ENCODE results near the gene IPCEF1.

The IPCEF1 gene

DNA sequence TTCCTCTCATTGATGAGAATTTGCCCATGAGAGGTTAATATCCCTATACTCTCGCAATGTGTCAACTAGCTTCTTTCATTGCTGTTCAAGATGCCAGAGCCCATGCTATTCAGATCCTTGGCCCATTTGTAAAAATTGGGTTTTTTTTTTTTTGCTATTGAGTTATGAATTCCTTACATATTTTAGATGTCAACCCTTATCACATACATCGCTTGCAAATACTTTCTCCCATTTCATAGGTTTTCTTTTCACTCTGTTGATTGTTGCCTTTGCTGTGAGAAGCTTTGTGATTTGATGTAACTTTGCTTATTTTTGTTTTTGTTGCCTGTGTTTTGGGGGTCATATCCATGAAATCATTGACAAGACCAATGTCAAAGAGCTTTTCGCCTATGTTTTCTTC lies 32.2 kb upstream of the IPCEF1 start:
- Histone ChIP-seq H3K27me3 (replicated peaks; ENCODE audit: control insufficient read depth, insufficient read depth, low read length) (no peaks in the 10 kb centered on the region), H3K36me3 (ENCODE audit: control insufficient read depth, insufficient read depth, low read length) (no peaks in the 10 kb centered on the region), H3K4me3 (replicated peaks; ENCODE audit: low read depth, low read length) (no peak overlapping the region)
- DNase-seq (ENCODE audit: extremely low read depth, insufficient read length), result no peak
- TF ChIP-seq, protein P1, sequence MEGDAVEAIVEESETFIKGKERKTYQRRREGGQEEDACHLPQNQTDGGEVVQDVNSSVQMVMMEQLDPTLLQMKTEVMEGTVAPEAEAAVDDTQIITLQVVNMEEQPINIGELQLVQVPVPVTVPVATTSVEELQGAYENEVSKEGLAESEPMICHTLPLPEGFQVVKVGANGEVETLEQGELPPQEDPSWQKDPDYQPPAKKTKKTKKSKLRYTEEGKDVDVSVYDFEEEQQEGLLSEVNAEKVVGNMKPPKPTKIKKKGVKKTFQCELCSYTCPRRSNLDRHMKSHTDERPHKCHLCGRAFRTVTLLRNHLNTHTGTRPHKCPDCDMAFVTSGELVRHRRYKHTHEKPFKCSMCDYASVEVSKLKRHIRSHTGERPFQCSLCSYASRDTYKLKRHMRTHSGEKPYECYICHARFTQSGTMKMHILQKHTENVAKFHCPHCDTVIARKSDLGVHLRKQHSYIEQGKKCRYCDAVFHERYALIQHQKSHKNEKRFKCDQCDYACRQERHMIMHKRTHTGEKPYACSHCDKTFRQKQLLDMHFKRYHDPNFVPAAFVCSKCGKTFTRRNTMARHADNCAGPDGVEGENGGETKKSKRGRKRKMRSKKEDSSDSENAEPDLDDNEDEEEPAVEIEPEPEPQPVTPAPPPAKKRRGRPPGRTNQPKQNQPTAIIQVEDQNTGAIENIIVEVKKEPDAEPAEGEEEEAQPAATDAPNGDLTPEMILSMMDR (IDR thresholded peaks at IDR 0.05; ENCODE audit: insufficient read depth, low read length, poor library complexity, severe bottlenecking), result no peak

GRCh38 chr6:154386848-154387717 lies 30.5 kb upstream of the IPCEF1 start:
- no peak for DNase-seq (ENCODE audit: extremely low read depth, insufficient read length)
- TF ChIP-seq, protein P1 (IDR thresholded peaks at IDR 0.05; ENCODE audit: insufficient read depth, low read length, poor library complexity, severe bottlenecking), result no peak
- Histone ChIP-seq H3K4me3 (replicated peaks; ENCODE audit: low read depth, low read length) (no peak overlapping the region), H3K36me3 (ENCODE audit: control insufficient read depth, insufficient read depth, low read length) (no peaks in the 10 kb centered on the region), H3K27me3 (replicated peaks; ENCODE audit: control insufficient read depth, insufficient read depth, low read length) (no peaks in the 10 kb centered on the region)

DNA sequence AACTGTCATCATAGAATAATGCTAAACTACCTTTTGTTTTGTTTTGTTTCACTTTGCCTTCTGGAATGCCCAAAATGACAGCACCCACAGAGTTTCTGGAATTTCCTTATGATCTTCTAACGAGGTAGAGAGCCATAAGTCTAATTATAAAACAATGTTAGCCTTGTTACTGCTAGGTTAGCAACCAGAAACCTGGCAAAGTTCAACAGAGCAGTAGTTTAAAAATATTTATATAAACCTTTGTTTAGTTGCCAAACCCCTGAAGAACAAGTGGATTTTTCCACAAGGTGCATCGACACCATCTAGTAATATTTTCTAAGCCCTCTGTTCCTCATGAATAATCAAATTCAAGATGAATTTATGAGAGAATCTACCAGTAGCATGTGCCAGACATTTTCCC lies 27.6 kb upstream of the IPCEF1 start:
- Histone ChIP-seq H3K36me3 (ENCODE audit: control insufficient read depth, insufficient read depth, low read length) (no peaks in the 10 kb centered on the region), H3K27me3 (replicated peaks; ENCODE audit: control insufficient read depth, insufficient read depth, low read length) (no peaks in the 10 kb centered on the region), H3K4me3 (replicated peaks; ENCODE audit: low read depth, low read length) (no peak overlapping the region)
- TF ChIP-seq, protein P1 (IDR thresholded peaks at IDR 0.05; ENCODE audit: insufficient read depth, low read length, poor library complexity, severe bottlenecking), result no peak
- DNase-seq (ENCODE audit: extremely low read depth, insufficient read length), result no peak

DNA sequence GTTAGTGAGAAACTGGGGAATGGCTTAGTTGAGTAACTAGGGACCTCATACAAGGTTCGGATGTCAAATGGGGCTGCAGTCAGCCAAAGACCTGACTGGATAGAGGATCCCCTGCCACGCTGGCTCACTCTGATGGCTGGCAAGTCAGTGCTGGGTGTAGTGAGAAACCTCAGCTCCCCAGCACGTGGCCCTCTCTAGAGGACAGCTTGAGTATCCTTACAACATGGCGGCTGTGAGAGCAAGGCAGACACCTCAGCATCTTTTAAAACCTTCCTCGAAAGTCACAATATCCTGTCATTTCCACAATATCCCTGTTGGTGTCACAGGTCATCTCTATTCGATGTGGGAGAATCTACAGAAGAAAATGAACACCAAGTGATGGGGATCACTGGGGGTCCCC lies 26.7 kb upstream of the IPCEF1 start:
- no peaks in the 10 kb centered on the region for H3K27me3 ChIP-seq (replicated peaks; ENCODE audit: control insufficient read depth, insufficient read depth, low read length)
- no peaks in the 10 kb centered on the region for H3K36me3 ChIP-seq (ENCODE audit: control insufficient read depth, insufficient read depth, low read length)
- H3K4me3 ChIP-seq (replicated peaks; ENCODE audit: low read depth, low read length), result no peak overlapping the region
- no peak for DNase-seq (ENCODE audit: extremely low read depth, insufficient read length)
- TF ChIP-seq, protein P1 (IDR thresholded peaks at IDR 0.05; ENCODE audit: insufficient read depth, low read length, poor library complexity, severe bottlenecking), result no peak

DNA sequence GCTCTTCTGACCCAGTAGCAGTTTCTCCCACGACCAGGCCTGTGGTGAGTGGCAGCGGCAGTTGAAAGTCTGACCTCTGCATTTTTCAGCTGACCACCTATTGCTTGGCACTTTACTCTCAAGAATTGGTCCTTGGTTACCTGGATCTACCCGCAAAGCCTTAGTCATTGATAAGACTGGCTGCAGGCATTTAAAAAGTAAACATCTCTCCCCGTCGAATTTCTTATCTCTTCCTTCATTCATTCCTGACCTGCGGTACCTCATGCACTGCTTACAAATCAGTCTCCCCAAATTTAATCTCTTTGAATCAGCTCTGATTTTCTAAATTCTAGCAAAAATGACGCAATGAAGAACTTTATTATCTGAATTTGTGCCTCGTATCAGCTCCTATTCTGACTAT lies 26.1 kb upstream of the IPCEF1 start:
- H3K27me3 ChIP-seq (replicated peaks; ENCODE audit: control insufficient read depth, insufficient read depth, low read length), result no peaks in the 10 kb centered on the region
- TF ChIP-seq, protein P1 (IDR thresholded peaks at IDR 0.05; ENCODE audit: insufficient read depth, low read length, poor library complexity, severe bottlenecking), result no peak
- no peak for DNase-seq (ENCODE audit: extremely low read depth, insufficient read length)
- no peaks in the 10 kb centered on the region for H3K36me3 ChIP-seq (ENCODE audit: control insufficient read depth, insufficient read depth, low read length)
- no peak overlapping the region for H3K4me3 ChIP-seq (replicated peaks; ENCODE audit: low read depth, low read length)

Data from GM06990 (cell line).